ENCODE data around the gene SRRM1.
A peak's percentile ranks its signal among the peaks of the same experiment; 100 is the strongest.
"Not testable (repeated sequence)": the region's sequence is repeated elsewhere in the genome, so short reads cannot be mapped to it uniquely, and the experiment has no call there.

Gene SRRM1

DNA sequence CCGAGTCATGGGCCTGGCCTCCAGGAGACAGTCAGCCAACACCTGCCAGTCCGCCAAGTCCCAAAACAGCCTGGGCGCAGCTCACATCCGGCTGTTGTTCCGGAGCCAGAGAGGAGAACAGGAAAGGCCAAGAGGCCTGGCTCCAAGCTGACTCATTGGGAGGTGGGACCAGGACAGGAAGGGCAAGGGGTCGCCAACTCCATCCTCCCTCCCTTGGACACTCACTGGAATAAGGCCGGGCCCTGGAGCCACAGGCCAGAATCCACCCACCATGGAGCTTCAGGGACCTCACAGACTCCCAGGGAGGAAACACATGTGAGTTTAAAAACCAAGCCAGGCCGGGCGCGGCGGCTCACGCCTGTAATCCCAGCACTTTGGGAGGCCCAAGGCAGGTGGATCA lies 77.0 kb downstream of the SRRM1 start:
- peaks cover 7 to 25% of the 10 kb centered on the region in 2 donors for H3K27me3 Mint-ChIP-seq
- no peaks in the 10 kb centered on the region for H3K36me3 Mint-ChIP-seq (ENCODE audit: insufficient read depth)
- ATAC-seq (replicated peaks) (no peak), DNase-seq (no peak)
- no peak overlapping the region for H3K27ac Mint-ChIP-seq
- no peaks in the 10 kb centered on the region for H3K9me3 Mint-ChIP-seq
- no peak overlapping the region for H3K4me3 Mint-ChIP-seq
- H3K4me1 Mint-ChIP-seq (ENCODE audit: low read depth in 2 of 2) = peaks cover 0 to 8% of the 10 kb centered on the region in 2 donors

- peaks cover 0 to 8% of the 10 kb centered on the region in 2 donors for H3K4me1 Mint-ChIP-seq (ENCODE audit: low read depth in 2 of 2)
- H3K27ac Mint-ChIP-seq = no peak overlapping the region
- ATAC-seq (replicated peaks) (no peak), DNase-seq (no peak)
- peaks cover 16 to 25% of the 10 kb centered on the region in 2 donors for H3K27me3 Mint-ChIP-seq
- H3K4me3 Mint-ChIP-seq = no peak overlapping the region
- no peaks in the 10 kb centered on the region for H3K36me3 Mint-ChIP-seq (ENCODE audit: insufficient read depth)
- no peaks in the 10 kb centered on the region for H3K9me3 Mint-ChIP-seq
These were observed 78.4 kb downstream of the SRRM1 start for GRCh38 chr1:24721533-24721932.

DNA sequence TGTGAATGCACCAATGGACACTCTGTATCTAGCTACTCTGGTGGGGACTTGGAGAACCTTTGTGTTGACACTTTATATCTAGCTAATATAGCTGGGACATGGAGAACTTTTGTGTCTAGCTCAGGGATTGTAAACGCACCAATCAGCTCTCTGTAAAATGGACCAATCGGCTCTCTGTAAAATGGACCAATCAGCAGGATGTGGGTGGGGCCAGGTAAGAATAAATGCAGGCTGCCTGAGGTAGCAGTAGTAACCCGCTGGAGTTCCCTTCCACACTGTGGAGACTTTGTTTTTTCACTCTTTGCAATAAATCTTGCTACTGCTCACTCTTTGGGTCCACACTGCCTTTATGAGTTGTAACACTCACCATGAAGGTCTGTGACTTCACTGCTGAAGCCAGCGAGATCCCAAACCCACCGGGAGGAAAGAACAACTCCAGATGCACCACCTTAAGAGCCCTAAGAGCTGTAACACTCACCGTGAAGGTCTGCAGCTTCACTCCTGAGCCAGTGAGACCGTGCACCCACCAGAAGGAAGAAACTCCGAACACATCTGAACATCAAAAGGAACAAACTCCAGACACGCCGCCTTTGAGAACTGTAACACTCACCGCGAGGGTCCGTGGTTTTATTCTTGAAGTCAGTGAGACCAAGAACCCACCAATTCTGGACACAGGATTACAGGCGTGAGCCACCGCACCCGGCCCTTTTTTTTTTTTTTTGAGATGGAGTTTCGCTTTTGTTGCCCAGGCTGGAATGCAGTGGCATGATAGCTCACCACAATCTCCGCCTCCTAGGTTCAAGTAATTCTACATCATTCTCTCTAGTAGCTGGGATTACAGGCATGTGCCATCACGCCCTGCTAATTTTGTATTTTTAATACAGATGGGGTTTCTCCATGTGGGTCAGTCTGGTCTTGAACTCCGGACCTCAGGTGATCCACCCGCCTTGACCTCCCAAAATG lies 79.3 kb downstream of the SRRM1 start:
- H3K4me3 Mint-ChIP-seq = peak overlapping the region; percentile 69 to 71
- H3K27ac Mint-ChIP-seq = peak overlapping the region in 1 of 2 donors; percentile 73
- peak; percentile 24 for ATAC-seq (replicated peaks)
- H3K4me1 Mint-ChIP-seq (ENCODE audit: low read depth in 2 of 2) = peaks cover 0 to 12% of the 10 kb centered on the region in 2 donors
- DNase-seq; H3K36me3 Mint-ChIP-seq (ENCODE audit: insufficient read depth); H3K9me3 Mint-ChIP-seq: not testable (repeated sequence)
- peaks cover 16 to 24% of the 10 kb centered on the region in 2 donors for H3K27me3 Mint-ChIP-seq

Measured in effector memory CD8-positive, alpha-beta T cell (primary cell).